MM.1S (cell line): ENCODE results near the gene ETV3.

Experiments
- DNase-seq: peaks from one replicate; pipeline ENCODE4 v3.0.0-alpha.2; 2015
- H2AFZ ChIP-seq: fragments of 300-600 bp; sonication (generic); 2 replicates; pipeline ENCODE4 v1.6.0; 2016; ENCODE audit warnings: antibody characterized with exemption, low read length
- H3F3A ChIP-seq: fragments of 300-600 bp; sonication (generic); 2 replicates; pipeline ENCODE4 v1.6.1; 2016; ENCODE audit warnings: mild to moderate bottlenecking, antibody characterized with exemption, low read length, moderate library complexity, mixed read lengths; ENCODE audit not compliant: insufficient read depth
- H3K27ac ChIP-seq: fragments of 300-600 bp; sonication (generic); 2 replicates; pipeline ENCODE4 v1.5.1; 2016; ENCODE audit warnings: mild to moderate bottlenecking, low read length
- H3K27me3 ChIP-seq: fragments of 300-600 bp; sonication (generic); replicated peaks from 2 replicates; pipeline ENCODE4 v1.6.0; 2016; ENCODE audit warnings: low read length; ENCODE audit not compliant: insufficient read depth
- H3K36me3 ChIP-seq: fragments of 300-600 bp; sonication (generic); replicated peaks from 2 replicates; pipeline ENCODE4 v1.6.1; 2016; ENCODE audit warnings: mild to moderate bottlenecking, low read length, mixed read lengths; ENCODE audit not compliant: insufficient read depth
- H3K4me1 ChIP-seq: fragments of 300-600 bp; sonication (generic); 2 replicates; pipeline ENCODE4 v1.6.1; 2016; ENCODE audit warnings: low read length, mixed read lengths
- H3K4me2 ChIP-seq: fragments of 300-600 bp; sonication (generic); 2 replicates; pipeline ENCODE4 v1.6.0; 2016; ENCODE audit warnings: low read depth, low read length
- H3K4me3 ChIP-seq: fragments of 300-600 bp; sonication (generic); 2 replicates; pipeline ENCODE4 v1.5.1; 2016; ENCODE audit warnings: low read length, mixed read lengths
- H3K79me2 ChIP-seq: fragments of 300-600 bp; sonication (generic); 2 replicates; pipeline ENCODE4 v1.6.1; 2016; ENCODE audit warnings: mixed run types, low read length, mixed read lengths
- H3K9ac ChIP-seq: fragments of 300-600 bp; sonication (generic); 2 replicates; pipeline ENCODE4 v1.6.1; 2016; ENCODE audit warnings: low read length, mixed read lengths
- H3K9me2 ChIP-seq: fragments of 300-600 bp; sonication (generic); replicated peaks from 2 replicates; pipeline ENCODE4 v1.6.1; 2016; ENCODE audit warnings: mild to moderate bottlenecking, low read length, mixed read lengths; ENCODE audit not compliant: insufficient read depth
- H3K9me3 ChIP-seq: fragments of 300-600 bp; sonication (generic); replicated peaks from 2 replicates; pipeline ENCODE4 v1.6.1; 2016; ENCODE audit warnings: mild to moderate bottlenecking, low read length, mixed read lengths; ENCODE audit not compliant: insufficient read depth
- H4K20me1 ChIP-seq: fragments of 300-600 bp; sonication (generic); 2 replicates; pipeline ENCODE4 v1.6.1; 2016; ENCODE audit warnings: mild to moderate bottlenecking, low read length, moderate library complexity, mixed read lengths; ENCODE audit not compliant: insufficient read depth
- CTCF ChIP-seq: fragments of 300-600 bp; sonication (generic); IDR thresholded peaks from 2 replicates; pipeline ENCODE4 v1.5.1; 2016; ENCODE audit warnings: antibody characterized with exemption, low read length, mixed read lengths
- EZH2 ChIP-seq: fragments of 300-600 bp; sonication (generic); optimal IDR thresholded peaks from 2 replicates; pipeline ENCODE3; 2017; ENCODE audit warnings: low read depth, mild to moderate bottlenecking, antibody characterized with exemption, low read length, mixed read lengths
- EZH2phosphoT487 ChIP-seq: fragments of 300-600 bp; sonication (generic); IDR thresholded peaks from 2 replicates; pipeline ENCODE4 v1.6.1; 2018; ENCODE audit warnings: antibody characterized with exemption, low read length

ETV3 gene

GRCh38 chr1:157116737-157117103 lies 21.5 kb downstream of the ETV3 start:
- H3K4me1 ChIP-seq = peaks cover 13% of the 10 kb centered on the region
- H3K4me3 ChIP-seq = no peak overlapping the region
- no peak overlapping the region for H3K4me2 ChIP-seq
- no peaks in the 10 kb centered on the region for H3F3A ChIP-seq
- H3K9ac ChIP-seq = no peak overlapping the region
- H2AFZ ChIP-seq = no peak overlapping the region
- no peaks in the 10 kb centered on the region for H3K36me3 ChIP-seq
- H3K79me2 ChIP-seq = no peaks in the 10 kb centered on the region
- no peak overlapping the region for H3K27ac ChIP-seq
- H3K9me2 ChIP-seq = no peaks in the 10 kb centered on the region
- DNase-seq = no peak
- peaks cover 12% of the 10 kb centered on the region; the same call in 1 of the 2 replicates for H3K27me3 ChIP-seq
- no peak for TF ChIP-seq EZH2phosphoT487
- TF ChIP-seq EZH2 = no peak
- H4K20me1 ChIP-seq = no peaks in the 10 kb centered on the region
- H3K9me3 ChIP-seq = no peaks in the 10 kb centered on the region

GRCh38 chr1:157115851-157116736 lies 22.1 kb downstream of the ETV3 start:
- Histone ChIP-seq H3K9me2 (no peaks in the 10 kb centered on the region), H3K9me3 (no peaks in the 10 kb centered on the region), H3K4me1 (peaks cover 13% of the 10 kb centered on the region), H2AFZ (no peak overlapping the region), H4K20me1 (no peaks in the 10 kb centered on the region), H3K27ac (no peak overlapping the region), H3K4me2 (no peak overlapping the region), H3K36me3 (no peaks in the 10 kb centered on the region), H3K27me3 (peaks cover 18% of the 10 kb centered on the region; the same call in 1 of the 2 replicates), H3K79me2 (no peaks in the 10 kb centered on the region), H3K4me3 (no peak overlapping the region), H3K9ac (no peak overlapping the region), H3F3A (no peaks in the 10 kb centered on the region)
- no peak for DNase-seq
- TF ChIP-seq CTCF (no peak), EZH2phosphoT487 (no peak)

- Histone ChIP-seq H2AFZ (no peak overlapping the region), H3K4me1 (peaks cover 13% of the 10 kb centered on the region), H3K27me3 (peaks cover 19% of the 10 kb centered on the region; the same call in 1 of the 2 replicates), H3K4me2 (no peak overlapping the region), H3K4me3 (no peak overlapping the region), H3K9ac (no peak overlapping the region), H3K36me3 (no peaks in the 10 kb centered on the region), H3F3A (no peaks in the 10 kb centered on the region), H4K20me1 (no peaks in the 10 kb centered on the region), H3K27ac (no peak overlapping the region), H3K9me3 (no peaks in the 10 kb centered on the region), H3K79me2 (no peaks in the 10 kb centered on the region), H3K9me2 (no peaks in the 10 kb centered on the region)
- DNase-seq = no peak
- no peak for TF ChIP-seq EZH2phosphoT487
- no peak for TF ChIP-seq EZH2
- no peak for TF ChIP-seq CTCF
Measured at GRCh38 chr1:157115429-157115838, 22.8 kb downstream of the ETV3 start.
